CD14-positive monocyte (primary cell): ENCODE results near the gene SRCAP. TPM values are rescaled to one million over a fixed set of nuclear protein-coding genes. Genes with fewer than 3 reads are reported as not detected.

Source experiments
- DNase-seq, 3 donors: peaks; one replicate each; pipeline ENCODE4 v3.0.0-alpha.2; 2011 to 2022
- H2AFZ ChIP-seq: 2 replicates; pipeline ENCODE4 v1.6.0; 2012; ENCODE audit warnings: mild to moderate bottlenecking, low read depth, low read length, inconsistent platforms; ENCODE audit not compliant: insufficient read depth, poor library complexity, severe bottlenecking
- H3K27ac ChIP-seq, 2 donors: 1 replicate in 1 of 2; 2 replicates in 1 of 2; pipeline ENCODE4 v1.5.1; 2012 to 2013; ENCODE audit warnings: low read length in 2 of 2, control low read depth in 1 of 2, inconsistent platforms in 1 of 2, low read depth in 1 of 2, mild to moderate bottlenecking in 1 of 2
- H3K27me3 ChIP-seq, 2 donors: one replicate each; pipeline versions ENCODE4 v1.6.0 to v1.6.1; 2011 to 2013; ENCODE audit warnings: low read length in 2 of 2; ENCODE audit not compliant: control insufficient read depth in 2 of 2, insufficient read depth in 2 of 2
- H3K36me3 ChIP-seq, 2 donors: replicated peaks in 1 of 2; 1 replicate in 1 of 2; 2 replicates in 1 of 2; pipeline versions ENCODE4 v1.5.1 to v1.6.1; 2012 to 2013; ENCODE audit warnings: low read length in 2 of 2, control low read depth in 1 of 2, inconsistent platforms in 1 of 2, mild to moderate bottlenecking in 1 of 2; ENCODE audit not compliant: insufficient read depth in 2 of 2, control insufficient read depth in 1 of 2
- H3K4me1 ChIP-seq, 2 donors: 1 replicate in 1 of 2; 2 replicates in 1 of 2; pipeline versions ENCODE4 v1.5.1 to v1.6.1; 2012 to 2013; ENCODE audit warnings: low read length in 2 of 2, control low read depth in 1 of 2, inconsistent platforms in 1 of 2, mild to moderate bottlenecking in 1 of 2, moderate library complexity in 1 of 2; ENCODE audit not compliant: insufficient read depth in 2 of 2, control insufficient read depth in 1 of 2
- H3K4me2 ChIP-seq: replicated peaks from 2 replicates; pipeline ENCODE3; 2012; ENCODE audit warnings: low read length, moderate library complexity, mild to moderate bottlenecking; ENCODE audit not compliant: poor library complexity, severe bottlenecking; ENCODE audit errors: extremely low read depth
- H3K4me3 ChIP-seq, 3 experiments: fragments of 200-600 bp in 1 of 3; sonication (generic) in 1 of 3; replicated peaks in 1 of 3; 1 replicate in 2 of 3; 2 replicates in 1 of 3; pipeline ENCODE4 v1.5.1; 2011 to 2013; ENCODE audit warnings: low read length in 3 of 3, mild to moderate bottlenecking in 3 of 3, control low read depth in 2 of 3, low read depth in 2 of 3, inconsistent platforms in 1 of 3, moderate library complexity in 1 of 3
- H3K79me2 ChIP-seq: 2 replicates; pipeline ENCODE4 v1.6.0; 2012; ENCODE audit warnings: mild to moderate bottlenecking, control low read depth, inconsistent platforms, low read length, moderate library complexity; ENCODE audit not compliant: insufficient read depth
- H3K9ac ChIP-seq: 2 replicates; pipeline ENCODE4 v1.6.0; 2017; ENCODE audit warnings: low read length, mild to moderate bottlenecking; ENCODE audit not compliant: insufficient read depth, poor library complexity, severe bottlenecking
- H3K9me3 ChIP-seq, 2 donors: replicated peaks in 1 of 2; 1 replicate in 1 of 2; 2 replicates in 1 of 2; pipeline versions ENCODE4 v1.5.1 to v1.6.1; 2012 to 2013; ENCODE audit warnings: low read length in 2 of 2, control low read depth in 1 of 2; ENCODE audit not compliant: control insufficient read depth in 1 of 2, insufficient read depth in 1 of 2
- H4K20me1 ChIP-seq: 2 replicates; pipeline ENCODE4 v1.6.0; 2012; ENCODE audit warnings: mild to moderate bottlenecking, low read length, control low read depth, moderate library complexity; ENCODE audit not compliant: insufficient read depth
- H3K27ac Mint-ChIP-seq, 7 donors: one replicate each; pipeline ENCODE4 v1.8.0; 2020; ENCODE audit warnings: mild to moderate bottlenecking in 7 of 7, mixed read lengths in 7 of 7, moderate library complexity in 6 of 7, inconsistent platforms in 2 of 7
- H3K27me3 Mint-ChIP-seq, 3 donors: one replicate each; pipeline ENCODE4 v1.8.0; 2021 to 2022; ENCODE audit warnings: low read depth in 3 of 3, mild to moderate bottlenecking in 3 of 3, mixed read lengths in 3 of 3, moderate library complexity in 3 of 3, inconsistent platforms in 1 of 3
- H3K36me3 Mint-ChIP-seq, 2 donors: one replicate each; pipeline ENCODE4 v1.8.0; 2020; ENCODE audit warnings: mixed read lengths in 2 of 2, inconsistent platforms in 1 of 2, mild to moderate bottlenecking in 1 of 2
- H3K4me1 Mint-ChIP-seq: one replicate; pipeline ENCODE4 v1.8.0; 2020; ENCODE audit warnings: mild to moderate bottlenecking, mixed read lengths
- H3K4me3 Mint-ChIP-seq, 2 donors: one replicate each; pipeline ENCODE4 v1.8.0; 2020; ENCODE audit warnings: mild to moderate bottlenecking in 2 of 2, mixed read lengths in 2 of 2, moderate library complexity in 1 of 2
- H3K9me3 Mint-ChIP-seq, 7 donors: one replicate each; pipeline ENCODE4 v1.8.0; 2020 to 2022; ENCODE audit warnings: mixed read lengths in 7 of 7, mild to moderate bottlenecking in 6 of 7, moderate library complexity in 6 of 7, inconsistent platforms in 2 of 7
- CTCF ChIP-seq: fragments of 200-600 bp; IDR thresholded peaks from one replicate; pipeline ENCODE4 v1.8.0; 2022; ENCODE audit warnings: antibody characterized with exemption, mild to moderate bottlenecking
- whole genome bisulfite sequencing: methylation state at CpG from one replicate; pipeline ENCODE4 v1.1.5; 2013; ENCODE audit warnings: missing lambda C conversion rate; ENCODE audit not compliant: insufficient coverage; 5-methylcytosine and 5-hydroxymethylcytosine counted together
- intact Hi-C, 2 donors: fragments of 100-400 bp; cut with micrococcal nuclease; formaldehyde crosslinking; loops; one replicate each; pipeline versions ENCODE4 v1.15.0 to v1.15.1; 2023
- polyA plus RNA-seq, 3 donors: library from polyadenylated mRNA; depleted of rRNA in 1 of 3; unstranded in 2 of 3; stranded (reverse) in 1 of 3; fragments of 300-500 nt in 2 of 3; fragments of >200 nt in 1 of 3; fragmentation: Illumina TruSeq in 2 of 3; gene quantifications; 1 replicate in 2 of 3; 2 replicates in 1 of 3; pipeline ENCODE4 v1.2.3, GENCODE V29; 2012 to 2021

Gene SRCAP
- polyA plus RNA-seq, 3 donors: 3.0 to 16.0 (median 6.3) TPM

DNA sequence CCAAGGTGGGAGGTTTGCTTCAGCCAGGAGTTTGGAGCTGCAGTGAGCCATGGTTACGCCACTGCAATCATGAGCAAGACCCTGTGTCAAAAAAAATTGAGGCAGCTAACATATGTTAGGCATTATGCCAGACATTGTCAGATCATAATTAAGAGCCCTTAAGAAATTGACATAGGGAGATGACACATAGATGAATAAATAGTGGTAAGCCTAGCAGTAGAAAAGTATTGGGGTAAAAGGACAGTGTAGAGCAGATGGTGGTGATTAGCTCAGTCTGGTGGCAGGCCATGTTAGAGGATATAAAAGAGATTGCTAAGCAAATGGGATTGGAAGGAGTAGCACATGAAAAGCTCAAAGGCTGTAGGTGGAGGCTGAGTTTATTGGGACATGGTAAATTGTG, 22.6 kb downstream of the SRCAP start:
- H3K4me1 Mint-ChIP-seq: peaks cover 41% of the 10 kb centered on the region
- Histone ChIP-seq H3K4me1 (peaks cover 36 to 41% of the 10 kb centered on the region in 2 donors), H3K36me3 (peaks cover 69 to 84% of the 10 kb centered on the region in 2 donors), H3K27me3 (no peaks in the 10 kb centered on the region), H3K27ac (peak overlapping the region in 1 of 2 donors; percentile 93), H3K9me3 (no peaks in the 10 kb centered on the region), H2AFZ (no peak overlapping the region), H3K9ac (no peak overlapping the region), H3K4me2 (no peak overlapping the region), H4K20me1 (peaks cover 45% of the 10 kb centered on the region), H3K79me2 (peaks cover 73% of the 10 kb centered on the region), H3K4me3 (no peak overlapping the region)
- DNase-seq: no peak
- peaks cover 0 to 5% (median 0%) of the 10 kb centered on the region in 7 donors for H3K9me3 Mint-ChIP-seq
- H3K36me3 Mint-ChIP-seq: peaks cover 70 to 84% of the 10 kb centered on the region in 2 donors
- H3K4me3 Mint-ChIP-seq: no peak overlapping the region
- H3K27me3 Mint-ChIP-seq: peaks cover 0 to 5% (median 4%) of the 10 kb centered on the region in 3 donors
- WGBS: 91% methylated on average over 1 of the region's 1 CpG
- TF ChIP-seq CTCF: no peak
- H3K27ac Mint-ChIP-seq: peak overlapping the region in 4 of 7 donors; percentile 22 to 95 (median 54)
- intact Hi-C loops: loop anchor here in 1 of 2 donors (5.0 kb wide), 1 partner anchor 36 kb away; no protein-coding TSS in a partner anchor

DNA sequence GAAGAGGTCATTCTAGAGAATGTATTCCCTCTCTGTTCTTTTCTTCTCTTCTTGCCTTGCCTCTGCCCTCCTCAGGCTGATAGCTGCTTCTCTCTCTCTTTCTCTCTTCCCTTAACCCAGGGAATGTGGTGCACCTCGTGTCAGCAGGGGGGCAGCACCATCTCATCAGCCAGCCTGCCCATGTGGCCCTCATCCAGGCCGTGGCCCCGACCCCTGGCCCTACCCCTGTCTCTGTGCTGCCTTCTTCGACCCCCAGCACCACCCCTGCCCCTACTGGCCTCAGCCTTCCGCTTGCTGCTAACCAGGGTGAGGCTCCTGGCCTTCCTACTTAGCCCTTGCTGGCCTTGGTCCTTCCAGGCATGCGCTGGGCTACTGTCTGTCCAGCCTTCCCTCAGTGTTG, 23.5 kb downstream of the SRCAP start:
- H3K9me3 ChIP-seq: no peaks in the 10 kb centered on the region
- H3K4me2 ChIP-seq: no peak overlapping the region
- H3K36me3 ChIP-seq: peaks cover 65 to 83% of the 10 kb centered on the region in 2 donors
- peaks cover 38% of the 10 kb centered on the region for H3K4me1 Mint-ChIP-seq
- H4K20me1 ChIP-seq: peaks cover 41% of the 10 kb centered on the region
- no peak overlapping the region for H3K4me3 ChIP-seq
- peak overlapping the region in 1 of 2 donors; percentile 93 for H3K27ac ChIP-seq
- H3K4me3 Mint-ChIP-seq: no peak overlapping the region
- intact Hi-C loops: loop anchor here in 1 of 2 donors (5.0 kb wide), 1 partner anchor 35 kb away; no protein-coding TSS in a partner anchor
- H2AFZ ChIP-seq: no peak overlapping the region
- H3K27me3 ChIP-seq: no peaks in the 10 kb centered on the region
- DNase-seq: no peak
- no peak overlapping the region for H3K9ac ChIP-seq
- peaks cover 0 to 5% (median 0%) of the 10 kb centered on the region in 7 donors for H3K9me3 Mint-ChIP-seq
- peaks cover 33 to 40% of the 10 kb centered on the region in 2 donors for H3K4me1 ChIP-seq
- H3K79me2 ChIP-seq: peaks cover 73% of the 10 kb centered on the region
- WGBS: 79% methylated on average over 6 of the region's 6 CpGs
- peak overlapping the region; percentile 24 to 95 (median 79) for H3K27ac Mint-ChIP-seq
- H3K27me3 Mint-ChIP-seq: peaks cover 0 to 5% (median 4%) of the 10 kb centered on the region in 3 donors
- peak; percentile 12 for TF ChIP-seq CTCF
- peaks cover 66 to 82% of the 10 kb centered on the region in 2 donors for H3K36me3 Mint-ChIP-seq
